ENCODE data around the gene MAPK8IP3.

The MAPK8IP3 gene

DNA sequence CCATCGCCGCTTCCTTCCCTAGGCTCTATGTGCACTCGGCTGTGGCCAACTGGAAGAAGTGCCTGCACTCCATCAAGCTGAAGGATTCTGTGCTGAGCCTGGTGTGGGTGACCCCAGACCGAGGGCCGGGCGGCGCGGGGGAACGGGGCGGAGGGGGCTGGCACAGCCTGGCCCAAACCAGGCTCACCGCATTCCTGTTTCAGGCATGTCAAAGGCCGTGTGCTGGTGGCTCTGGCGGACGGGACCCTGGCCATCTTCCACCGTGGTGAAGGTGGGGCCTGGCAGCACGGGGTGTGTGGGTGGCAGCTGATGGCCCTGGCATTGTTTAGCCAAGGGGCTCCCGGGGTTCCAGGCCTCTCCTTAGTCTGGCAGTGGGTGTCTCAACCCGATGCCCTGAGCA is 60.7 kb downstream of the MAPK8IP3 start:
- peaks cover 10% of the 10 kb centered on the region for H3K4me1 ChIP-seq (ENCODE audit: control insufficient read depth, low read length)
- TF ChIP-seq, protein P1, sequence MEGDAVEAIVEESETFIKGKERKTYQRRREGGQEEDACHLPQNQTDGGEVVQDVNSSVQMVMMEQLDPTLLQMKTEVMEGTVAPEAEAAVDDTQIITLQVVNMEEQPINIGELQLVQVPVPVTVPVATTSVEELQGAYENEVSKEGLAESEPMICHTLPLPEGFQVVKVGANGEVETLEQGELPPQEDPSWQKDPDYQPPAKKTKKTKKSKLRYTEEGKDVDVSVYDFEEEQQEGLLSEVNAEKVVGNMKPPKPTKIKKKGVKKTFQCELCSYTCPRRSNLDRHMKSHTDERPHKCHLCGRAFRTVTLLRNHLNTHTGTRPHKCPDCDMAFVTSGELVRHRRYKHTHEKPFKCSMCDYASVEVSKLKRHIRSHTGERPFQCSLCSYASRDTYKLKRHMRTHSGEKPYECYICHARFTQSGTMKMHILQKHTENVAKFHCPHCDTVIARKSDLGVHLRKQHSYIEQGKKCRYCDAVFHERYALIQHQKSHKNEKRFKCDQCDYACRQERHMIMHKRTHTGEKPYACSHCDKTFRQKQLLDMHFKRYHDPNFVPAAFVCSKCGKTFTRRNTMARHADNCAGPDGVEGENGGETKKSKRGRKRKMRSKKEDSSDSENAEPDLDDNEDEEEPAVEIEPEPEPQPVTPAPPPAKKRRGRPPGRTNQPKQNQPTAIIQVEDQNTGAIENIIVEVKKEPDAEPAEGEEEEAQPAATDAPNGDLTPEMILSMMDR (IDR thresholded peaks at IDR 0.05; ENCODE audit: low read depth, low read length, poor library complexity, severe bottlenecking) = no peak
- no peak for TF ChIP-seq EZH2phosphoT487 (IDR thresholded peaks at IDR 0.05; ENCODE audit: borderline replicate concordance, low read length)
- peaks cover 14% of the 10 kb centered on the region for H3K79me2 ChIP-seq (ENCODE audit: control insufficient read depth, low read length)
- peaks cover 10% of the 10 kb centered on the region for H3F3A ChIP-seq (ENCODE audit: control insufficient read depth, insufficient read depth)
- no peaks in the 10 kb centered on the region for H3K9me3 ChIP-seq (ENCODE audit: control insufficient read depth, insufficient read depth, low read length)
- H3K9me2 ChIP-seq (replicated peaks; ENCODE audit: control insufficient read depth, low read length) = no peaks in the 10 kb centered on the region
- H3K27me3 ChIP-seq (ENCODE audit: control insufficient read depth, low read length) = no peaks in the 10 kb centered on the region
- no peaks in the 10 kb centered on the region for H4K20me1 ChIP-seq (ENCODE audit: control insufficient read depth, insufficient read depth, low read depth, low read length)
- peaks cover 88% of the 10 kb centered on the region for H3K36me3 ChIP-seq (ENCODE audit: control insufficient read depth, low read length)
- H3K4me2 ChIP-seq (ENCODE audit: low read length) = no peak overlapping the region
- H3K27ac ChIP-seq (ENCODE audit: low read depth, low read length) = no peak overlapping the region
- no peak overlapping the region for H3K4me3 ChIP-seq (ENCODE audit: low read length)

DNA sequence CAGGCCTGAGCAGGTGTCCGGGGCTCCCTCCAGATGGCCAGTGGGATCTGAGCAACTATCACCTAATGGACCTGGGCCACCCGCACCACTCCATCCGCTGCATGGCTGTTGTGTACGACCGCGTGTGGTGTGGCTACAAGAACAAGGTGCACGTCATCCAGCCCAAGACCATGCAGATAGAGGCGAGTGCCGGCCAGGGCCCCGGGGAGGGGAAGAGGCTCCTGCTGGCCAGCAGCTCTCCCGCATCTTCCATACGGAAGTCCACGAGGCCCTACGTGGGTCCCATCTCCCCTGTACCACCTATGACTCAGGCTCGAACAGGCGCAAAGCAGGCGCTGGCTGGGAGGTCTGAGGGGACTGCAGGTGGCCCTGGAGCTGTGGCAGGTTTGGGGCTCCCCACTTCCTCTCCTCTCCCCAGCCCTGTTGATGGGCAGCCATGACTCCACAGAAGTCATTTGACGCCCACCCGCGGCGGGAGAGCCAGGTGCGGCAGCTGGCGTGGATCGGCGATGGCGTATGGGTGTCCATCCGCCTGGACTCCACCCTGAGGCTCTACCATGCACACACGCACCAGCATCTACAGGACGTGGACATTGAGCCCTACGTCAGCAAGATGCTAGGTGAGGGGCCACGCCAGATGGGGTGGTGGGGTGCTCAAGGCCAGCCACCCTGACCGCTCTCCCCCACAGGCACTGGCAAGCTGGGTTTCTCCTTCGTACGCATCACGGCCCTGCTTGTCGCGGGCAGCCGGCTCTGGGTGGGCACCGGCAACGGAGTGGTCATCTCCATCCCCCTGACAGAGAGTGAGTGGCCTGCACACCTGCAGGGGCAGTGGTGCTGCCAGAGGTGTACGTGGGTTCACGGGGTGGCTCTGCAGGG is 61.4 kb downstream of the MAPK8IP3 start:
- H4K20me1 ChIP-seq (ENCODE audit: control insufficient read depth, insufficient read depth, low read depth, low read length) = no peaks in the 10 kb centered on the region
- no peak overlapping the region for H3K27ac ChIP-seq (ENCODE audit: low read depth, low read length)
- no peaks in the 10 kb centered on the region for H3K9me2 ChIP-seq (replicated peaks; ENCODE audit: control insufficient read depth, low read length)
- H3K79me2 ChIP-seq (ENCODE audit: control insufficient read depth, low read length) = peaks cover 20% of the 10 kb centered on the region
- H3F3A ChIP-seq (ENCODE audit: control insufficient read depth, insufficient read depth) = peaks cover 16% of the 10 kb centered on the region
- H3K4me2 ChIP-seq (ENCODE audit: low read length) = no peak overlapping the region
- H3K4me1 ChIP-seq (ENCODE audit: control insufficient read depth, low read length) = peaks cover 10% of the 10 kb centered on the region
- H3K36me3 ChIP-seq (ENCODE audit: control insufficient read depth, low read length) = peaks cover 88% of the 10 kb centered on the region
- H3K27me3 ChIP-seq (ENCODE audit: control insufficient read depth, low read length) = no peaks in the 10 kb centered on the region
- no peak overlapping the region for H3K4me3 ChIP-seq (ENCODE audit: low read length)
- H3K9me3 ChIP-seq (ENCODE audit: control insufficient read depth, insufficient read depth, low read length) = no peaks in the 10 kb centered on the region
- TF ChIP-seq, protein P1 (IDR thresholded peaks at IDR 0.05; ENCODE audit: low read depth, low read length, poor library complexity, severe bottlenecking) = no peak
- TF ChIP-seq EZH2phosphoT487 (IDR thresholded peaks at IDR 0.05; ENCODE audit: borderline replicate concordance, low read length) = no peak

DNA sequence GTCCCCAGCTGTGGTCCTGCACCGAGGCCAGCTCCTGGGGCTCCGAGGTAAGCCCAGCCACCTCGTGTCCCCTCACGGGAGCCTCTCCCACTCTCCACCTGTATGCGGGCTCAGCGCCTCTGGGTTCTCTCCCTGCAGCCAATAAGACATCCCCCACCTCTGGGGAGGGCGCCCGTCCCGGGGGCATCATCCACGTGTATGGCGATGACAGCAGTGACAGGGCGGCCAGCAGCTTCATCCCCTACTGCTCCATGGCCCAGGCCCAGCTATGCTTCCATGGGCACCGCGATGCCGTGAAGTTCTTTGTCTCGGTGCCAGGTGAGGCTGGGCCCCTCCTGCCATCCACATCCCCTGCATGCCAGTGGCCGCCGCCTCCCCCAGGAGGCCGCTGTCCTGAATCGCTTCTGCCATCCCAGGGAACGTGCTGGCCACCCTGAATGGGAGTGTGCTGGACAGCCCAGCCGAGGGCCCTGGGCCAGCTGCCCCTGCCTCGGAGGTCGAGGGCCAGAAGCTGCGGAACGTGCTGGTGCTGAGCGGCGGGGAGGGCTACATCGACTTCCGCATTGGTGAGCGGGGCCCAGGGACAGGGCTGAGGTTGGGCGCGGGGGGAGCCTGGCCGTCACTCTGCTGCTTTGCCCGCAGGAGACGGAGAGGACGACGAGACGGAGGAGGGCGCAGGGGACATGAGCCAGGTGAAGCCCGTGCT is 62.2 kb downstream of the MAPK8IP3 start:
- peaks cover 18% of the 10 kb centered on the region for H3F3A ChIP-seq (ENCODE audit: control insufficient read depth, insufficient read depth)
- no peak overlapping the region for H3K4me2 ChIP-seq (ENCODE audit: low read length)
- TF ChIP-seq, protein P1 (IDR thresholded peaks at IDR 0.05; ENCODE audit: low read depth, low read length, poor library complexity, severe bottlenecking) = no peak
- no peak for TF ChIP-seq EZH2phosphoT487 (IDR thresholded peaks at IDR 0.05; ENCODE audit: borderline replicate concordance, low read length)
- no peaks in the 10 kb centered on the region for H3K9me3 ChIP-seq (ENCODE audit: control insufficient read depth, insufficient read depth, low read length)
- H3K27me3 ChIP-seq (ENCODE audit: control insufficient read depth, low read length) = no peaks in the 10 kb centered on the region
- H3K27ac ChIP-seq (ENCODE audit: low read depth, low read length) = no peak overlapping the region
- no peaks in the 10 kb centered on the region for H4K20me1 ChIP-seq (ENCODE audit: control insufficient read depth, insufficient read depth, low read depth, low read length)
- H3K9me2 ChIP-seq (replicated peaks; ENCODE audit: control insufficient read depth, low read length) = no peaks in the 10 kb centered on the region
- no peak overlapping the region for H3K4me3 ChIP-seq (ENCODE audit: low read length)
- H3K79me2 ChIP-seq (ENCODE audit: control insufficient read depth, low read length) = peaks cover 29% of the 10 kb centered on the region
- peaks cover 10% of the 10 kb centered on the region for H3K4me1 ChIP-seq (ENCODE audit: control insufficient read depth, low read length)
- peaks cover 85% of the 10 kb centered on the region for H3K36me3 ChIP-seq (ENCODE audit: control insufficient read depth, low read length)

Data from DOHH2 (cell line).